ENCODE measurements around the gene GNAZ. TPM values are rescaled to one million over a fixed set of nuclear protein-coding genes. Genes with fewer than 3 reads are reported as not detected.

Gene GNAZ
- polyA plus RNA-seq, 1 donor from 2014 or later = 52.0 TPM

- H3K4me3 ChIP-seq (ENCODE audit: low read length) = no peak overlapping the region
- no peaks in the 10 kb centered on the region for H3K9me2 ChIP-seq (ENCODE audit: insufficient read depth, low read length)
- no peaks in the 10 kb centered on the region for H3F3A ChIP-seq (ENCODE audit: insufficient read depth, low read length, poor library complexity, severe bottlenecking)
- TF ChIP-seq TAF1 (IDR thresholded peaks at IDR 0.05; ENCODE audit: low read depth) (no peak), POLR2AphosphoS5 (IDR thresholded peaks at IDR 0.05) (no peak), EP300 (conservative IDR thresholded peaks at IDR 0.05; ENCODE audit: poor library complexity, severe bottlenecking) (no peak), CTCF (IDR thresholded peaks at IDR 0.05; ENCODE audit: poor library complexity, severe bottlenecking) (no peak), EZH2 (IDR thresholded peaks at IDR 0.05; ENCODE audit: borderline replicate concordance, insufficient read depth, low read length, poor library complexity, severe bottlenecking) (no peak), SMC3 (conservative IDR thresholded peaks at IDR 0.05; ENCODE audit: poor library complexity) (no peak), MXI1 (conservative IDR thresholded peaks at IDR 0.05; ENCODE audit: poor library complexity, severe bottlenecking) (no peak), RAD21 (conservative IDR thresholded peaks at IDR 0.05) (no peak)
- TF ChIP-seq, protein P1, sequence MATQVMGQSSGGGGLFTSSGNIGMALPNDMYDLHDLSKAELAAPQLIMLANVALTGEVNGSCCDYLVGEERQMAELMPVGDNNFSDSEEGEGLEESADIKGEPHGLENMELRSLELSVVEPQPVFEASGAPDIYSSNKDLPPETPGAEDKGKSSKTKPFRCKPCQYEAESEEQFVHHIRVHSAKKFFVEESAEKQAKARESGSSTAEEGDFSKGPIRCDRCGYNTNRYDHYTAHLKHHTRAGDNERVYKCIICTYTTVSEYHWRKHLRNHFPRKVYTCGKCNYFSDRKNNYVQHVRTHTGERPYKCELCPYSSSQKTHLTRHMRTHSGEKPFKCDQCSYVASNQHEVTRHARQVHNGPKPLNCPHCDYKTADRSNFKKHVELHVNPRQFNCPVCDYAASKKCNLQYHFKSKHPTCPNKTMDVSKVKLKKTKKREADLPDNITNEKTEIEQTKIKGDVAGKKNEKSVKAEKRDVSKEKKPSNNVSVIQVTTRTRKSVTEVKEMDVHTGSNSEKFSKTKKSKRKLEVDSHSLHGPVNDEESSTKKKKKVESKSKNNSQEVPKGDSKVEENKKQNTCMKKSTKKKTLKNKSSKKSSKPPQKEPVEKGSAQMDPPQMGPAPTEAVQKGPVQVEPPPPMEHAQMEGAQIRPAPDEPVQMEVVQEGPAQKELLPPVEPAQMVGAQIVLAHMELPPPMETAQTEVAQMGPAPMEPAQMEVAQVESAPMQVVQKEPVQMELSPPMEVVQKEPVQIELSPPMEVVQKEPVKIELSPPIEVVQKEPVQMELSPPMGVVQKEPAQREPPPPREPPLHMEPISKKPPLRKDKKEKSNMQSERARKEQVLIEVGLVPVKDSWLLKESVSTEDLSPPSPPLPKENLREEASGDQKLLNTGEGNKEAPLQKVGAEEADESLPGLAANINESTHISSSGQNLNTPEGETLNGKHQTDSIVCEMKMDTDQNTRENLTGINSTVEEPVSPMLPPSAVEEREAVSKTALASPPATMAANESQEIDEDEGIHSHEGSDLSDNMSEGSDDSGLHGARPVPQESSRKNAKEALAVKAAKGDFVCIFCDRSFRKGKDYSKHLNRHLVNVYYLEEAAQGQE (IDR thresholded peaks at IDR 0.05; ENCODE audit: borderline replicate concordance) = no peak
- H3K9ac ChIP-seq (ENCODE audit: low read length) = no peak overlapping the region
- H3K9me3 ChIP-seq (ENCODE audit: low read length) = no peaks in the 10 kb centered on the region
- H3K79me2 ChIP-seq (replicated peaks; ENCODE audit: insufficient read depth, low read length) = peaks cover 13% of the 10 kb centered on the region
- no peaks in the 10 kb centered on the region for H3K36me3 ChIP-seq (ENCODE audit: insufficient read depth, low read length)
- H3K27me3 ChIP-seq (ENCODE audit: insufficient read depth, low read depth, low read length) = no peaks in the 10 kb centered on the region
- H3K27ac ChIP-seq (ENCODE audit: low read length) = no peak overlapping the region
- no peak overlapping the region for H3K4me2 ChIP-seq (ENCODE audit: low read length)
- H2AFZ ChIP-seq (ENCODE audit: low read depth, low read length) = no peak overlapping the region
- H4K20me1 ChIP-seq (ENCODE audit: insufficient read depth) = no peaks in the 10 kb centered on the region
Observed at GRCh38 chr22:23085785-23086184, 15.5 kb downstream of the GNAZ start.

GRCh38 chr22:23086263-23086662 is 15.9 kb downstream of the GNAZ start:
- Histone ChIP-seq H4K20me1 (ENCODE audit: insufficient read depth) (no peaks in the 10 kb centered on the region), H3K9me3 (ENCODE audit: low read length) (no peaks in the 10 kb centered on the region), H3K9ac (ENCODE audit: low read length) (no peak overlapping the region), H3K4me2 (ENCODE audit: low read length) (no peak overlapping the region), H3K27me3 (ENCODE audit: insufficient read depth, low read depth, low read length) (no peaks in the 10 kb centered on the region), H3F3A (ENCODE audit: insufficient read depth, low read length, poor library complexity, severe bottlenecking) (no peaks in the 10 kb centered on the region), H3K4me3 (ENCODE audit: low read length) (no peak overlapping the region), H3K36me3 (ENCODE audit: insufficient read depth, low read length) (no peaks in the 10 kb centered on the region), H3K27ac (ENCODE audit: low read length) (no peak overlapping the region), H2AFZ (ENCODE audit: low read depth, low read length) (no peak overlapping the region), H3K79me2 (replicated peaks; ENCODE audit: insufficient read depth, low read length) (peaks cover 9% of the 10 kb centered on the region), H3K9me2 (ENCODE audit: insufficient read depth, low read length) (no peaks in the 10 kb centered on the region)
- no peak for TF ChIP-seq RAD21 (conservative IDR thresholded peaks at IDR 0.05)
- TF ChIP-seq EZH2 (IDR thresholded peaks at IDR 0.05; ENCODE audit: borderline replicate concordance, insufficient read depth, low read length, poor library complexity, severe bottlenecking) = no peak
- TF ChIP-seq CTCF (IDR thresholded peaks at IDR 0.05; ENCODE audit: poor library complexity, severe bottlenecking) = no peak
- TF ChIP-seq, protein P1 (IDR thresholded peaks at IDR 0.05; ENCODE audit: borderline replicate concordance) = no peak
- TF ChIP-seq TAF1 (IDR thresholded peaks at IDR 0.05; ENCODE audit: low read depth) = no peak
- TF ChIP-seq SMC3 (conservative IDR thresholded peaks at IDR 0.05; ENCODE audit: poor library complexity) = no peak
